ENCODE measurements around the gene OR10A2. TPM values are rescaled to one million over a fixed set of nuclear protein-coding genes. Genes with fewer than 3 reads are reported as not detected.

Gene OR10A2
- total RNA-seq, 1 experiment from 2014 or later, result not detected

DNA sequence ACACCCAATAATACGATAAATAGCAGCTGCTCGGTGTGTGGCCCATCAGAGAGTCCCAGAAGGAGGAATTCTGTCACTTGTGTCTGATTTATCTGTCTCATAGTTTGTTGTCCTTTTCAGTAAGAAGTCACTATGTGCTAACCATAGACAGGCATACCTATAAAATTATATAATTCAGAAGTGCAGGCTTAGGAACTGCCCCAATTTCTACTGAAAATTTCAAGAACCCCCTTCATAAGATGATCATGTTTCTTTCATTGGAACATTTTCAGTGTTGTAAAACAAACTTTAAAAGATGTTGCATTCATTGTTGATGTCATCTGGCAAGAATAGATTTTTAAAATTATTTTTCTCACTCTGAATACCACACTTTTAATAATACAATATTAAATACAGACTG is 29.5 kb downstream of the OR10A2 start, which contains the start of gene OR2D2:
Gene OR2D2, minus strand, starts transcription at position 101 of the 400 bp plus-strand sequence. Its CDS starts 0 bp downstream, at position 101.
- H3K4me1 ChIP-seq (ENCODE audit: insufficient read depth, low read length), result no peaks in the 10 kb centered on the region; the same call in 1 of the 2 replicates
- no peaks in the 10 kb centered on the region for H4K20me1 ChIP-seq (ENCODE audit: control insufficient read depth, insufficient read depth, insufficient read length)
- H3K4me1 Mint-ChIP-seq, result no peaks in the 10 kb centered on the region
- TF ChIP-seq, protein P1, sequence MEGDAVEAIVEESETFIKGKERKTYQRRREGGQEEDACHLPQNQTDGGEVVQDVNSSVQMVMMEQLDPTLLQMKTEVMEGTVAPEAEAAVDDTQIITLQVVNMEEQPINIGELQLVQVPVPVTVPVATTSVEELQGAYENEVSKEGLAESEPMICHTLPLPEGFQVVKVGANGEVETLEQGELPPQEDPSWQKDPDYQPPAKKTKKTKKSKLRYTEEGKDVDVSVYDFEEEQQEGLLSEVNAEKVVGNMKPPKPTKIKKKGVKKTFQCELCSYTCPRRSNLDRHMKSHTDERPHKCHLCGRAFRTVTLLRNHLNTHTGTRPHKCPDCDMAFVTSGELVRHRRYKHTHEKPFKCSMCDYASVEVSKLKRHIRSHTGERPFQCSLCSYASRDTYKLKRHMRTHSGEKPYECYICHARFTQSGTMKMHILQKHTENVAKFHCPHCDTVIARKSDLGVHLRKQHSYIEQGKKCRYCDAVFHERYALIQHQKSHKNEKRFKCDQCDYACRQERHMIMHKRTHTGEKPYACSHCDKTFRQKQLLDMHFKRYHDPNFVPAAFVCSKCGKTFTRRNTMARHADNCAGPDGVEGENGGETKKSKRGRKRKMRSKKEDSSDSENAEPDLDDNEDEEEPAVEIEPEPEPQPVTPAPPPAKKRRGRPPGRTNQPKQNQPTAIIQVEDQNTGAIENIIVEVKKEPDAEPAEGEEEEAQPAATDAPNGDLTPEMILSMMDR (conservative IDR thresholded peaks at IDR 0.05), result no peak
- H2AFZ ChIP-seq (ENCODE audit: low read length), result no peak within 1 kb of the TSS
- no peak within 1 kb of the TSS for H3T11ph ChIP-seq (ENCODE audit: low read length)
- no peak within 1 kb of the TSS for H3K4me2 ChIP-seq (ENCODE audit: insufficient read depth, insufficient read length, low read length)
- DNase-seq, result no peak
- no peak within 1 kb of the TSS for H2BK12ac ChIP-seq (ENCODE audit: insufficient read length, low read depth, low read length)
- H3K9me3 ChIP-seq (ENCODE audit: control insufficient read depth, low read depth, low read length), result no peaks in the 10 kb centered on the region
- no peaks in the 10 kb centered on the region for H3K9me3 Mint-ChIP-seq
- no peak within 1 kb of the TSS for H2AK5ac ChIP-seq (ENCODE audit: insufficient read length, low read length)
- no peak within 1 kb of the TSS for H3K4ac ChIP-seq (ENCODE audit: low read depth, low read length)
- H3K36me3 Mint-ChIP-seq (ENCODE audit: insufficient read depth in 1 of 3, low read depth in 3 of 3), result no peaks in the 10 kb centered on the region
- H2BK120ac ChIP-seq (ENCODE audit: low read depth, low read length, poor library complexity, severe bottlenecking), result no peak within 1 kb of the TSS
- no peak within 1 kb of the TSS for H3K27ac Mint-ChIP-seq
- H2BK20ac ChIP-seq (ENCODE audit: low read depth, low read length, poor library complexity, severe bottlenecking), result no peak within 1 kb of the TSS
- no peak within 1 kb of the TSS for H3K56ac ChIP-seq (ENCODE audit: insufficient read length, low read depth, low read length)
- H3K18ac ChIP-seq (ENCODE audit: insufficient read length, low read depth, low read length), result no peak within 1 kb of the TSS
- no peaks in the 10 kb centered on the region for H3K79me2 ChIP-seq (ENCODE audit: insufficient read depth, low read length)
- H2BK5ac ChIP-seq (ENCODE audit: insufficient read length, low read length), result no peak within 1 kb of the TSS
- H3K27me3 ChIP-seq (ENCODE audit: insufficient read depth, low read length), result no peaks in the 10 kb centered on the region
- no peak within 1 kb of the TSS for H3K23ac ChIP-seq (ENCODE audit: insufficient read length, low read depth, low read length)
- H3K27me3 Mint-ChIP-seq (ENCODE audit: low read depth), result no peaks in the 10 kb centered on the region; the same call in 1 of the 2 replicates
- no peaks in the 10 kb centered on the region for H3K79me1 ChIP-seq (ENCODE audit: insufficient read depth, low read depth, low read length, poor library complexity, severe bottlenecking)
- no CpG with 5 or more reads among the region's 2 CpGs for WGBS (ENCODE audit: extremely low coverage, insufficient read length, low lambda C conversion rate)
- H4K5ac ChIP-seq (ENCODE audit: insufficient read length, low read depth, low read length), result no peak within 1 kb of the TSS
- H2BK15ac ChIP-seq (ENCODE audit: low read depth, low read length), result no peak within 1 kb of the TSS
- H4K91ac ChIP-seq (ENCODE audit: insufficient read length, low read depth, low read length), result no peak within 1 kb of the TSS
- no peak within 1 kb of the TSS for H4K8ac ChIP-seq (replicated peaks; ENCODE audit: insufficient read length, low read depth, low read length)
- H3K9ac ChIP-seq (ENCODE audit: extremely low read depth, insufficient read length, low read length), result no peak within 1 kb of the TSS
- no peak within 1 kb of the TSS for H3K27ac ChIP-seq (ENCODE audit: insufficient read length, low read depth, low read length)
- H3K14ac ChIP-seq (ENCODE audit: insufficient read depth, low read length), result no peak within 1 kb of the TSS
- H3K23me2 ChIP-seq (ENCODE audit: insufficient read length, low read depth, low read length, poor library complexity, severe bottlenecking), result no peaks in the 10 kb centered on the region
- H3K4me3 Mint-ChIP-seq, result no peak within 1 kb of the TSS
